Neural cell (in vitro differentiated cells): ENCODE results near the gene MKRN2. TPM values are rescaled to one million over a fixed set of nuclear protein-coding genes. Genes with fewer than 3 reads are reported as not detected.

Experiments
- H2AFZ ChIP-seq: fragments of 200-600, 300-800 bp; sonication (generic), shearing (Covaris generic); 2 replicates; pipeline ENCODE4 v1.6.0; 2014; ENCODE audit warnings: low read depth, mild to moderate bottlenecking, antibody characterized with exemption, low read length, moderate library complexity
- H3F3A ChIP-seq: fragments of 200-600 bp; shearing (Covaris generic); 2 replicates; pipeline ENCODE4 v1.6.1; 2016; ENCODE audit warnings: mild to moderate bottlenecking, moderate library complexity, mixed read lengths, antibody characterized with exemption, low read length; ENCODE audit not compliant: insufficient read depth, poor library complexity, severe bottlenecking
- H3K27ac ChIP-seq: fragments of 200-600, 300-800 bp; sonication (generic), shearing (Covaris generic); 2 replicates; pipeline ENCODE4 v1.5.1; 2014; ENCODE audit warnings: mild to moderate bottlenecking, low read length, moderate library complexity
- H3K27me3 ChIP-seq: fragments of 300-800, 200-600 bp; sonication (generic), shearing (Covaris generic); 2 replicates; pipeline ENCODE4 v1.6.0; 2014; ENCODE audit warnings: mild to moderate bottlenecking, low read depth, low read length, moderate library complexity; ENCODE audit not compliant: insufficient read depth
- H3K36me3 ChIP-seq: fragments of 300-800, 200-600 bp; sonication (generic), shearing (Covaris generic); 2 replicates; pipeline ENCODE4 v1.5.1; 2014; ENCODE audit warnings: mild to moderate bottlenecking, antibody characterized with exemption, low read length, moderate library complexity; ENCODE audit not compliant: insufficient read depth
- H3K4me2 ChIP-seq: fragments of 300-800, 200-600 bp; sonication (generic), shearing (Covaris generic); 2 replicates; pipeline ENCODE4 v1.6.0; 2014; ENCODE audit warnings: mild to moderate bottlenecking, low read length
- H3K4me3 ChIP-seq: fragments of 300-800, 200-600 bp; sonication (generic), shearing (Covaris generic); 2 replicates; pipeline ENCODE4 v1.5.1; 2014; ENCODE audit warnings: mild to moderate bottlenecking, low read length, moderate library complexity
- H3K79me2 ChIP-seq: fragments of 200-600 bp; shearing (Covaris generic); replicated peaks from 2 replicates; pipeline ENCODE4 v1.6.0; 2014; ENCODE audit warnings: mild to moderate bottlenecking, low read length, moderate library complexity; ENCODE audit not compliant: insufficient read depth
- H3K9ac ChIP-seq: fragments of 300-800, 200-600 bp; sonication (generic), shearing (Covaris generic); 2 replicates; pipeline ENCODE4 v1.6.1; 2016; ENCODE audit warnings: mild to moderate bottlenecking, low read length, mixed read lengths
- H3K9me2 ChIP-seq: fragments of 200-600 bp; shearing (Covaris generic); 2 replicates; pipeline ENCODE4 v1.6.1; 2016; ENCODE audit warnings: mild to moderate bottlenecking, low read length, mixed read lengths; ENCODE audit not compliant: insufficient read depth
- H3K9me3 ChIP-seq: fragments of 200-600, 300-800 bp; sonication (generic), shearing (Covaris generic); 2 replicates; pipeline ENCODE4 v1.6.1; 2016; ENCODE audit warnings: mild to moderate bottlenecking, mixed run types, low read length, moderate library complexity, mixed read lengths
- H4K20me1 ChIP-seq: fragments of 200-600 bp; shearing (Covaris generic); 2 replicates; pipeline ENCODE4 v1.6.1; 2016; ENCODE audit warnings: mild to moderate bottlenecking, mixed run types; ENCODE audit not compliant: insufficient read depth
- CTCF ChIP-seq: fragments of 450-650 bp; IDR thresholded peaks from 2 replicates; pipeline ENCODE4 v1.5.1; 2014; ENCODE audit warnings: antibody characterized with exemption, mild to moderate bottlenecking, moderate library complexity; ENCODE audit not compliant: poor library complexity, severe bottlenecking
- EP300 ChIP-seq: fragments of 450-650 bp; conservative IDR thresholded peaks from 2 replicates; pipeline ENCODE4 v1.6.1; 2014; ENCODE audit warnings: antibody characterized with exemption, mild to moderate bottlenecking, moderate library complexity; ENCODE audit not compliant: poor library complexity, severe bottlenecking
- EZH2 ChIP-seq: fragments of 200-600, 300-800 bp; shearing (Covaris generic), sonication (generic); IDR thresholded peaks from 2 replicates; pipeline ENCODE4 v1.6.1; 2014; ENCODE audit warnings: antibody characterized with exemption, low read length, borderline replicate concordance, mild to moderate bottlenecking; ENCODE audit not compliant: insufficient read depth, poor library complexity, severe bottlenecking
- MXI1 ChIP-seq: fragments of 450-650 bp; conservative IDR thresholded peaks from 2 replicates; pipeline ENCODE4 v1.6.1; 2014; ENCODE audit warnings: antibody characterized with exemption, mild to moderate bottlenecking; ENCODE audit not compliant: poor library complexity, severe bottlenecking
- POLR2AphosphoS5 ChIP-seq: IDR thresholded peaks from 2 replicates; pipeline ENCODE4 v1.6.1; 2012
- RAD21 ChIP-seq: fragments of 450-650 bp; conservative IDR thresholded peaks from 2 replicates; pipeline ENCODE4 v1.6.1; 2014; ENCODE audit warnings: antibody characterized with exemption, mild to moderate bottlenecking, moderate library complexity
- REST ChIP-seq: IDR thresholded peaks from 2 replicates; pipeline ENCODE4 v1.6.1; 2012; ENCODE audit warnings: borderline replicate concordance
- SMC3 ChIP-seq: fragments of 450-650 bp; conservative IDR thresholded peaks from 2 replicates; pipeline ENCODE4 v1.6.1; 2014; ENCODE audit warnings: antibody characterized with exemption, mild to moderate bottlenecking, moderate library complexity; ENCODE audit not compliant: poor library complexity
- TAF1 ChIP-seq: IDR thresholded peaks from 2 replicates; pipeline ENCODE4 v1.6.1; 2012; ENCODE audit warnings: low read depth
- polyA plus RNA-seq: library from polyadenylated mRNA; depleted of rRNA; stranded (reverse); fragments of >200 nt; gene quantifications from 2 replicates; pipeline ENCODE4 v1.2.3, GENCODE V29; 2014

The MKRN2 gene
- polyA plus RNA-seq, 1 donor from 2014 or later = 47.6 TPM

- Histone ChIP-seq H3F3A (no peaks in the 10 kb centered on the region), H3K36me3 (peaks cover 3% of the 10 kb centered on the region), H4K20me1 (no peaks in the 10 kb centered on the region), H3K9me3 (no peaks in the 10 kb centered on the region), H3K4me3 (no peak overlapping the region), H3K4me2 (no peak overlapping the region), H3K27me3 (no peaks in the 10 kb centered on the region), H3K9me2 (no peaks in the 10 kb centered on the region), H2AFZ (no peak overlapping the region), H3K79me2 (no peaks in the 10 kb centered on the region), H3K9ac (no peak overlapping the region), H3K27ac (no peak overlapping the region)
- no peak for TF ChIP-seq SMC3
- TF ChIP-seq EP300 = no peak
- no peak for TF ChIP-seq POLR2AphosphoS5
- no peak for TF ChIP-seq MXI1
- no peak for TF ChIP-seq CTCF
- no peak for TF ChIP-seq RAD21
- no peak for TF ChIP-seq EZH2
- no peak for TF ChIP-seq REST
- no peak for TF ChIP-seq TAF1
Observed at GRCh38 chr3:12577379-12577778, 20.5 kb downstream of the MKRN2 start.

GRCh38 chr3:12578742-12579141 lies 21.9 kb downstream of the MKRN2 start:
- H3K9me3 ChIP-seq = no peaks in the 10 kb centered on the region
- no peaks in the 10 kb centered on the region for H3K27me3 ChIP-seq
- peaks cover 8% of the 10 kb centered on the region for H3K36me3 ChIP-seq
- H3K9me2 ChIP-seq = no peaks in the 10 kb centered on the region
- no peak overlapping the region for H3K4me2 ChIP-seq
- no peak overlapping the region for H2AFZ ChIP-seq
- H4K20me1 ChIP-seq = no peaks in the 10 kb centered on the region
- no peak overlapping the region for H3K9ac ChIP-seq
- H3K4me3 ChIP-seq = no peak overlapping the region
- H3K79me2 ChIP-seq = no peaks in the 10 kb centered on the region
- H3K27ac ChIP-seq = no peak overlapping the region
- no peaks in the 10 kb centered on the region for H3F3A ChIP-seq
- TF ChIP-seq EZH2 (no peak), TAF1 (no peak), POLR2AphosphoS5 (no peak), EP300 (no peak), CTCF (no peak), RAD21 (no peak), REST (no peak), MXI1 (no peak)
